NCI-H524 treated with DMSO at 0.1 percent for 48 hours (cell line): ENCODE measurements around the gene AUTS2.
A peak's percentile ranks its signal among the peaks of the same experiment; 100 is the strongest.

Experiments used
- DNase-seq: peaks from one replicate; lab custom pipeline; 2025; lab: John Stamatoyannopoulos, UW

The AUTS2 gene

GRCh38 chr7:70035519-70035918 is 437.2 kb downstream of the AUTS2 start:
- DNase-seq: no peak

- DNase-seq: no peak
Observed at GRCh38 chr7:70035955-70036354, 437.7 kb downstream of the AUTS2 start.

GRCh38 chr7:70036695-70037094 is 438.4 kb downstream of the AUTS2 start:
- DNase-seq: no peak

GRCh38 chr7:70037171-70037933 is 439.1 kb downstream of the AUTS2 start:
- no peak for DNase-seq

GRCh38 chr7:70040051-70040450 is 441.8 kb downstream of the AUTS2 start:
- DNase-seq: no peak

GRCh38 chr7:70040970-70041766 is 442.9 kb downstream of the AUTS2 start:
- peak; percentile 20 for DNase-seq

- DNase-seq: no peak
Observed at GRCh38 chr7:70042533-70042932, 444.3 kb downstream of the AUTS2 start.

GRCh38 chr7:70043015-70043538 is 444.8 kb downstream of the AUTS2 start:
- DNase-seq: no peak

- DNase-seq: no peak
Observed at GRCh38 chr7:70044064-70044463, 445.8 kb downstream of the AUTS2 start.

- no peak for DNase-seq
Observed at GRCh38 chr7:70044525-70044924, 446.2 kb downstream of the AUTS2 start.

GRCh38 chr7:70044981-70045380 is 446.7 kb downstream of the AUTS2 start:
- DNase-seq: no peak

GRCh38 chr7:70047384-70047783 is 449.1 kb downstream of the AUTS2 start:
- no peak for DNase-seq

GRCh38 chr7:70047891-70048448 is 449.7 kb downstream of the AUTS2 start:
- no peak for DNase-seq

- DNase-seq: no peak
Observed at GRCh38 chr7:70051726-70052125, 453.5 kb downstream of the AUTS2 start.

- DNase-seq: no peak
Observed at GRCh38 chr7:70052691-70053090, 454.4 kb downstream of the AUTS2 start.

- no peak for DNase-seq
Observed at GRCh38 chr7:70053421-70053820, 455.1 kb downstream of the AUTS2 start.

- no peak for DNase-seq
Observed at GRCh38 chr7:70053989-70054388, 455.7 kb downstream of the AUTS2 start.

GRCh38 chr7:70056363-70056762 is 458.1 kb downstream of the AUTS2 start:
- no peak for DNase-seq

GRCh38 chr7:70060298-70061068 is 462.2 kb downstream of the AUTS2 start:
- no peak for DNase-seq

- no peak for DNase-seq
Observed at GRCh38 chr7:70063371-70063770, 465.1 kb downstream of the AUTS2 start.

GRCh38 chr7:70063927-70064326 is 465.7 kb downstream of the AUTS2 start:
- no peak for DNase-seq

- DNase-seq: no peak
Observed at GRCh38 chr7:70066844-70067243, 468.6 kb downstream of the AUTS2 start.
